ENCODE results near the gene ALPI.

DNA sequence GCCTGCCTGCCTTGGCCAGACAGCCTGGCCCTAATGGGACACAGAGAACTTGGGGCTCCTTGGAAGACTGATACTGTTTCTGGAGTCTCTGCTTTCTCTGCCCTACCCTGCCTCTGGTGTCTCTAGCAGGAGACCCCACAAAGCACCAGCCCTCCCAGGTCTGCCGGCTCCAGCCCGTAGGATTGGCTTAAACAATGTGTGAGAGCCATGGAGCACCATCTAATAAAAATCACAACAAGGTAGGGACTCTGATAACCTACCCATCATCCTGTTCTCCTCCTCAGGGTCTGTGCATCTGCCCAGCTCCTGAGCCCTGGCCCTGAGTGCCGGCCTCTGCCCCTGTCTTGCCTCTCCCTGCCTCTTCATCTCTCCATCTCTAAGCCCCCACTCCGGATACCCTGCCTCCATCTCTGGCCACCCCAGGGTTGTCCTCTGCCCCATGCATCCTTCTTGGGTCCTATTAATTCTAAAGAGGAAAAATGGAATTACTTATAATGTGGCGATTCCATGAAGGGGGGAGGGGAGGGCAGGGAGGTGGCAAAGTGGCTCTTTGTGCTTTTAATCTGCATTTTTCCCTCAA, 32.9 kb downstream of the ALPI start:
- TF ChIP-seq POLR2AphosphoS5 (IDR thresholded peaks at IDR 0.05; ENCODE audit: borderline replicate concordance, low read depth, low read length), result no peak
- TF ChIP-seq EZH2 (IDR thresholded peaks at IDR 0.05), result no peak
- no peak for TF ChIP-seq FOXP2 (optimal IDR thresholded peaks at IDR 0.05; ENCODE audit: control extremely low read depth, extremely low read length, insufficient read depth)
